K562 (cell line): ENCODE data around the gene CPT1B.

Experiments
- HCFC1 ChIP-seq: IDR thresholded peaks from 2 replicates; pipeline ENCODE4 v1.6.1; 2012; ENCODE audit warnings: low read depth, low read length, improper control_type of control experiment
- MYNN ChIP-seq, 2 experiments: sonication (generic); formaldehyde crosslinking in 1 of 2; IDR thresholded peaks; 2 replicates each; pipeline versions ENCODE4 v1.5.0 to v1.6.1; 2016 to 2020; ENCODE audit warnings: antibody characterized with exemption in 1 of 2, missing genetic modification reagents in 1 of 2
- TAF1 ChIP-seq: IDR thresholded peaks from 2 replicates; pipeline ENCODE4 v1.6.1; 2011; ENCODE audit warnings: mild to moderate bottlenecking, low read length, moderate library complexity; ENCODE audit not compliant: insufficient read depth, control insufficient read depth, severe bottlenecking; ENCODE audit errors: extremely low read depth
- ZNF3 ChIP-seq: fragments of 250-450 bp; sonication (Bioruptor Pico); IDR thresholded peaks from 2 replicates; pipeline ENCODE4 v1.5.0; 2021; ENCODE audit warnings: mild to moderate bottlenecking, moderate library complexity
- TF ChIP-seq, protein P1 (sequence below), 3 experiments: IDR thresholded peaks in 2 of 3; conservative IDR thresholded peaks in 1 of 3; 2 replicates each; pipeline ENCODE4 v1.5.1; 2011 to 2012; ENCODE audit warnings: low read length in 3 of 3, mild to moderate bottlenecking in 3 of 3, control low read depth in 2 of 3, improper control_type of control experiment in 1 of 3, inconsistent platforms in 1 of 3, low read depth in 1 of 3, mixed read lengths in 1 of 3, moderate library complexity in 1 of 3; ENCODE audit not compliant: insufficient read depth in 2 of 3
- TF ChIP-seq, protein P2 (sequence below): sonication (generic); formaldehyde crosslinking; IDR thresholded peaks from 2 replicates; pipeline ENCODE4 v1.5.0; 2020; ENCODE audit warnings: missing genetic modification reagents

GRCh38 chr22:50540381-50540780 is 37.8 kb downstream of the CPT1B start:
- TF ChIP-seq, protein P1, sequence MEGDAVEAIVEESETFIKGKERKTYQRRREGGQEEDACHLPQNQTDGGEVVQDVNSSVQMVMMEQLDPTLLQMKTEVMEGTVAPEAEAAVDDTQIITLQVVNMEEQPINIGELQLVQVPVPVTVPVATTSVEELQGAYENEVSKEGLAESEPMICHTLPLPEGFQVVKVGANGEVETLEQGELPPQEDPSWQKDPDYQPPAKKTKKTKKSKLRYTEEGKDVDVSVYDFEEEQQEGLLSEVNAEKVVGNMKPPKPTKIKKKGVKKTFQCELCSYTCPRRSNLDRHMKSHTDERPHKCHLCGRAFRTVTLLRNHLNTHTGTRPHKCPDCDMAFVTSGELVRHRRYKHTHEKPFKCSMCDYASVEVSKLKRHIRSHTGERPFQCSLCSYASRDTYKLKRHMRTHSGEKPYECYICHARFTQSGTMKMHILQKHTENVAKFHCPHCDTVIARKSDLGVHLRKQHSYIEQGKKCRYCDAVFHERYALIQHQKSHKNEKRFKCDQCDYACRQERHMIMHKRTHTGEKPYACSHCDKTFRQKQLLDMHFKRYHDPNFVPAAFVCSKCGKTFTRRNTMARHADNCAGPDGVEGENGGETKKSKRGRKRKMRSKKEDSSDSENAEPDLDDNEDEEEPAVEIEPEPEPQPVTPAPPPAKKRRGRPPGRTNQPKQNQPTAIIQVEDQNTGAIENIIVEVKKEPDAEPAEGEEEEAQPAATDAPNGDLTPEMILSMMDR (IDR thresholded peaks at IDR 0.05 in 2 of 3, conservative IDR thresholded peaks at IDR 0.05 in 1 of 3; ENCODE audit: insufficient read depth in 2 of 3, low read depth in 1 of 3, low read length in 3 of 3): no peak
- TF ChIP-seq HCFC1: no peak
- no peak for TF ChIP-seq MYNN (IDR thresholded peaks at IDR 0.05)
- no peak for TF ChIP-seq MYNN (CRISPR knock-in tag; IDR thresholded peaks at IDR 0.05)
- TF ChIP-seq ZNF3: no peak
- TF ChIP-seq TAF1: no peak
- TF ChIP-seq, protein P2, sequence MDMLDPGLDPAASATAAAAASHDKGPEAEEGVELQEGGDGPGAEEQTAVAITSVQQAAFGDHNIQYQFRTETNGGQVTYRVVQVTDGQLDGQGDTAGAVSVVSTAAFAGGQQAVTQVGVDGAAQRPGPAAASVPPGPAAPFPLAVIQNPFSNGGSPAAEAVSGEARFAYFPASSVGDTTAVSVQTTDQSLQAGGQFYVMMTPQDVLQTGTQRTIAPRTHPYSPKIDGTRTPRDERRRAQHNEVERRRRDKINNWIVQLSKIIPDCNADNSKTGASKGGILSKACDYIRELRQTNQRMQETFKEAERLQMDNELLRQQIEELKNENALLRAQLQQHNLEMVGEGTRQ: no peak
